HT1080 (cell line): Measurements from ENCODE around the gene TRAPPC13. TPM values are rescaled to one million over a fixed set of nuclear protein-coding genes. Genes with fewer than 3 reads are reported as not detected.
"Not testable (repeated sequence)": the region's sequence is repeated elsewhere in the genome, so short reads cannot be mapped to it uniquely, and the experiment has no call there.

Experiments
- DNase-seq: peaks from one replicate; pipeline ENCODE4 v3.0.0-alpha.2; 2015; ENCODE audit warnings: low read depth
- small RNA-seq: library from RNA; depleted of rRNA; stranded (forward); fragments of <200 nt; gene quantifications from one replicate; pipeline ENCODE3, GENCODE V24; 2014
- total RNA-seq: library from RNA; depleted of rRNA; stranded (reverse); fragments of >200 nt; shearing (Covaris generic); gene quantifications from 2 replicates; pipeline ENCODE4 v1.2.3, GENCODE V29; 2014; rRNA removed

The TRAPPC13 gene
- total RNA-seq, 1 experiment from 2014 or later = 19.7 TPM

DNA sequence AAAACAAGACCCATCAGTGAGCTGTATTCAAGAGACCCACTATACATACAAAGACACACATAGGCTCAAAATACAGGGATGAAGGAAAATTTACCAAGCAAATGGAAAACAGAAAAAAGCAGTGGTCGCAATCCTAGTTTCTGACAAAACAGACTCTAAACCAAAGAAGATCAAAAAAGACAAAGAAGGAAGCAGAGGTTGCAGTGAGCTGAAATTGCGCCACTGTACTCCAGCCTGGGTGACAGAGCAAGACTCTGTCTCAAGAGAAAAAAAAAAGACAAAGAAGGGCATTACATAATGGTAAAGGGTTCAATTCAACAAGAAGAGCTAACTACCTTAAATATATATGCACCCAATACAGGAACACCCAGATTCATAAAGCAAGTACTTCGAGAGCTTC lies 51.2 kb downstream of the TRAPPC13 start:
- DNase-seq = not testable (repeated sequence)

DNA sequence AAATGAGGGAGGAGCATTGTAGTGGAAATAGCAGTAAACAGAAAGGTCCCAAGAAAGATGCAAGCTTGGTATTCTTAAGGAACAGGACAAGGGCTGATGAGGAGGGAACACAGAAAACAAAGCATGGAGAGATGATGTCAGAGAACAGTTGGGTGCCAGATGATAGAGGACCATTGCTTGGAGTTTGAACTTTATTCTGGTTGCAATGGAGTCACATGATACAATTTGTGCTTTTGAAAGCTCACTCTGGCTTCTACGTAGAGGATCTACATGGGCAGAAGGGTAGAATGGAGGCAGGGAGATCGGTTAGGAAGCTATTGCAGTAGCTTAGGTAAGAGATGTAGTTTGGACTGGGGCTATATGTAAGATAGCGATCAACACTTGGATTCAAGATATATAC lies 57.3 kb downstream of the TRAPPC13 start:
- DNase-seq = no peak

DNA sequence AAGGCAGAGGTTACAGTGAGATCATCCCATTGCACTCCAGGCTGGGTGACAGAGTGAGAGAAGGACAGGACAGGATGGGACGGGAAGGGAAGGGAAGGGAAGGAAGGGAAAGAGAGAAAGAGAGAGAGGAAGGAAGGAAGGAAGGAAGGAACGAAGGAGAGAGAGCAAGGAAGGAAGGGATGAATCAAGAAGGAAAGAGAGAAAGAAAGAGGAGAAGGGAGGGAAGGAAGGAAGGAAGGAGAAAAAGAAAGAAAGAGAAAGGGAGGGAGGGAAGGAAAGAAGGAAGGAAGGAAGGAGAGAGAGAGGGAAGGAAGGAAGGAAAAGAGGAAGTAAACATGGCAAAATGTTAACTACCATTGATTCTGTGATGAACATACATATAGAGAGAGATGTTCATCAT lies 68.3 kb downstream of the TRAPPC13 start:
- DNase-seq = no peak

DNA sequence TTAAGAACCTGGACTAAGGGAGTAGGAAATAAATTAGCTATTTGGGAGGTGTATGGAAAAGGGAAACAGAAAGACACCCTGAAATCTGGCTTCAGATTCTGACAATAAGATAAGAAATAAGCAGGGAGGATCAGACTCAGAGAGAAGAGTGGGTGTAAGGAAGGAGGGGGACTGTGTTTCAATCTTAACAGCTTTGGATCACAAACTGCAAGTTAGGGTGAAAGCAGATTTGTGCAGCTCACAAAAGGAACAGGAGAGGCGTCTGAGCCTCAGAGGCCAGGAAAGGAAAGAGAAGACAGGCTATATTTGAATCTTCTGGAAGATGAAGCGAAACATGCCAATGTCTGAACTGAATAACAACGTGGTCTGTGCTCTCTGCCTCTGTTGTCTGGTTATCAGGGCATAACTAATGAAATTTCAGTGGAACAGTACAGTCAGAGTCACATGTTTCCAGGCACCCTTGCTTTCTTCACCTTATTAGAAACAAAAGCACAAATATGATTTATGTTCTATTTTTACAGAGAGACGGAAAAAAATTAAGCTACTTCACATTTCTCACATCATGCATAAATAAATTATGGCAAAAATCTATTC lies 70.4 kb downstream of the TRAPPC13 start:
- DNase-seq = no peak

DNA sequence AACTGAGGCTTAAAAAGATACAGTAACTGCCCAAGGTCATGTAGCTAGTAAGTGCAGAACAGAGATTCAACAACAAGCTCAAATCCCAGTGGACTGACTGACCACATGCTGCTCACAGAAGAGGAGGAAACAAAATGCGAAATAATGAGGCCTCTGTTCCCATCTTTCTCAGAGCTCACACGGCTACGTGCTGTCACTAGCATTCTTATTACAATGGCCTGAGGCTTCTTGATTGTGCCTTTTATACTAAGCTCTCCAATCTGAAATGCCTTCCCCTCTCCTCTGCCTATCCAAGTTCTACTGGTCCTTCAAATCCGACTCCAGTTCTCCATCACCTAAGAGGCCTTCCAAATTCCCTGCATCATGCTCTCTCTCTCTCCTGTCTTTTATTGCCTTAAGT lies 71.1 kb downstream of the TRAPPC13 start:
- no peak for DNase-seq

DNA sequence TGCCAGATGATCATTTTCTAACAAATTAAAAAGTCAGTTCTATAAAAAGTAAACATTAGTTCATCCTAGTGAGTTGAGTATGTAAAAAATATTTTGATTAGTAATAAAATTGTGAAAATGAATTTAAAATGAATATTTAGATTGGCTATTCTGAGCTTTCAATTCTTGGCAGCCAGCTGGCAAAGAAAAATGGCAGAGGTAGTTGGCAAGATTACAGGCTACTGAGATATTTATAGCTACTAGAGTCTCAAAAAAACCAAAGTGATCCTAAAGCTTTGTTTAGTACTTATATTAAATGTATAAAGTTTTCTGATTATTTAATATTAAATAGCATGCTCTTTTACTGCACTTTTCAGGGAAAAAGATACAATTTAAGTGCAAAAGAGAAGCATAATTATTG lies 72.1 kb downstream of the TRAPPC13 start:
- no peak for DNase-seq

DNA sequence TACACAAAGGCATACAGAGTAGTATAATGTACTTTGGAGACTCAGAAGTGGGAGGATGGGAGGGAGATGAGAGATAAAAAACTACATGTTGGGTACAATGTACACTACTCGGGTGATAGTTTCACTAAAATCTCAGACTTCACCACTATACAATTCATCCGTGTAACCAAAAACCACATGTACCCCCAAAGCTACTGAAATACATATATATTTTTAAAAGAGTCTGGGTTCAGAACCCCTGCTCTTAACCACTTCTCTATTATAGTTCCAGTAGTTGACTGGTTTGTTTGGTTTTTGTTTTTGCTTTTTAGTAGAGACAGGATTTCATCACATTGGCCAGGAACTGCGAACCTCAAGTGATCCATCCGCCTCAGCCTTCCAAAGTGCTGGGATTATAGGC lies 74.5 kb downstream of the TRAPPC13 start:
- no peak for DNase-seq

DNA sequence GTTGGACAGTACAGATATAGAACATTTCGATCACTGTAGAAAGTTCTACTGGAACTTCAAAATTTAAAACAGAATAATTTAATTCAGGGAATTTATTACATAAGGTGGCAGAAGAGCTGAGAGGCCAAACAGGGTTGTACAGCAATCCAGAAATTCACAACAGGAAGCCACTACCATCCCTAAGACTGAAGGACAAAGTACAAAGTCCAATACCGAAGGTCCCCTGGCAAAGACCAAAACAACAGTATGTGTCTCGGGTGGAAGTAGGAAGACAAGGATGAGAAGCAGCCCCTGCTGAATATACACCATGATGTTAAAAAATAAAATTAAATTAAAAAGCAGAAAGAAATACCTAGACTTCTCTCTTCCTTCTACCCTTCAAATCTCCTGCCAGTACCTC lies 77.2 kb downstream of the TRAPPC13 start:
- DNase-seq = no peak

DNA sequence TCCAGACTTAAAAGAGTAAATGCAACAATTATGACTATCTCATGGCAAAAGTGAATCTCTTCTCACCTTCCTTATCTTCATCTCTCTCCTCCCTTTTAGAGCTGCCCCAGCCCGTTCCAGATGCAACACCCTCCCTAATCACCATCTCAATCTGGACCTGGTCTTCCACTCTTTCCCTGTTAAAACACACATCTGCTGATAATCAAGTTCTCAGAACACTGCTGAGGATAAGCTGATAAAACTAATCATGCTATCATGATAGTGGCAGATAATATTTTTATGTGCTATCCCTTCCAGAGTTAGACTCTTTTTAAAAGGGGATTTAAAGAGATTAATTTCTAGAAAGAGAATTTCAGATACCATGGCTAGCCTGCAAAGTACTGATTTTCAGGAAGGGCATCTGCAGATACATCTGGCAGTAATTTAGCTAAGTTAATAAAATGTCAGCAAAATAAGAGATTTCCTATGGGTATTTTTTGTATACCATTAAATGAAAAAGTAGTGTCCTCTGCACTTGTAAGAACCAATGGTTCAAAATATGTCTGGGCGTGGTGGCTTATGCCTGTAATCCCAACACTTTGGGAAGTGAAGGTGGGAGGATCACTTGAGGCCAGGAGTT lies 79.9 kb downstream of the TRAPPC13 start:
- DNase-seq = no peak

DNA sequence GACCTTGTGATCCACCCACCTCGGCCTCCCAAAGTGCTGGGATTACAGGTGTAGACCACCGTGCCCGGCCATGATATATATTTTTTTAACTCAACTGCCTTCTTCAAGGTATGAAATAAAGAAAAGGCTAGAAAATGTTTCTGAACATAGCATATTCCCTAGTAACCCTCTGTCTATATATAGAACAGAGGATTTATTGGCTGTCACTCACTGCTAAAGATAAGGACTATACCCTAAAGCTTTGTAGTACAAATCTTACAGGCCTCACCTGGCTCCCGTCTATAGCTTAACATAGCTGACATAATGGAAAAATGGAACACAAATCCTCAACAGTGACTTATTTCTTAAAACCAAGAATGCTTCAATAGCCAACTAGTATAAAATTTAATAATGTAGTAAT lies 82.8 kb downstream of the TRAPPC13 start:
- DNase-seq = no peak

DNA sequence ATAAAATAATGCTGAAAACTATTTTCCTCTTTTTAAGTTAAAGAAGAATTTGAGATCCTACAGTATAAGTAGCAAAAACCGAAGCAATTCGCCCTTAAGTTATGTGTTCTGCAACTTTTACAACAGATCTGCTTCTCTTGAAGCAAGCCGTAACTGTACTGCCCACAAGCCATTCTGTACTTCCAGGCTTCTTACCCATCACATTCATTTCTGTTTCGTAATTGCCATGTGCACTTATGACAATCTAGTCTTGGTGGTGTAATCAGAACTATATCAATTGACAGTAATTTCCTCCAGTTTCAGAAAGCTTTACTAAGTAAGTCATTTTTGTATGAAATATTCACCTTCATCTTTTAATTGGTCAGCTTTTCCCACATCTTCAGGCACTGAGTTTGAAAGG lies 83.3 kb downstream of the TRAPPC13 start:
- no peak for DNase-seq

Small RNA genes within 50 kb of the gene (small RNA-seq; reads per million reads assigned to genes)
- not detected for gene RNU6-540P

Other genes with a start within 250 kb of the TRAPPC13 start
- 30.1 and 31.8 TPM in 2 replicates for gene ADAMTS6, start 143.1 kb upstream of the TRAPPC13 start, total RNA-seq
- 35.3 and 41.3 TPM in 2 replicates for gene CENPK, start 61.9 kb upstream of the TRAPPC13 start, total RNA-seq
- gene PPWD1, start 61.7 kb upstream of the TRAPPC13 start, total RNA-seq = 18.7 and 20.3 TPM in 2 replicates
- gene TRIM23, start 694 bp upstream of the TRAPPC13 start, total RNA-seq = 13.8 and 14.0 TPM in 2 replicates
- 4.5 and 4.6 TPM in 2 replicates for gene SHLD3, start within 50 bp of the TRAPPC13 start, total RNA-seq
- 5.2 and 6.4 TPM in 2 replicates for gene SGTB, start 97.1 kb downstream of the TRAPPC13 start, total RNA-seq
- gene NLN, start 97.2 kb downstream of the TRAPPC13 start, total RNA-seq = 31.9 and 33.2 TPM in 2 replicates